ENCODE results near the gene IGSF3. TPM values are rescaled to one million over a fixed set of nuclear protein-coding genes. Genes with fewer than 3 reads are reported as not detected.
"Not testable (repeated sequence)": the region's sequence is repeated elsewhere in the genome, so short reads cannot be mapped to it uniquely, and the experiment has no call there.

Gene IGSF3
- total and polyA plus RNA-seq, 7 donors = 1.8 to 10.2 (median 5.3) TPM

DNA sequence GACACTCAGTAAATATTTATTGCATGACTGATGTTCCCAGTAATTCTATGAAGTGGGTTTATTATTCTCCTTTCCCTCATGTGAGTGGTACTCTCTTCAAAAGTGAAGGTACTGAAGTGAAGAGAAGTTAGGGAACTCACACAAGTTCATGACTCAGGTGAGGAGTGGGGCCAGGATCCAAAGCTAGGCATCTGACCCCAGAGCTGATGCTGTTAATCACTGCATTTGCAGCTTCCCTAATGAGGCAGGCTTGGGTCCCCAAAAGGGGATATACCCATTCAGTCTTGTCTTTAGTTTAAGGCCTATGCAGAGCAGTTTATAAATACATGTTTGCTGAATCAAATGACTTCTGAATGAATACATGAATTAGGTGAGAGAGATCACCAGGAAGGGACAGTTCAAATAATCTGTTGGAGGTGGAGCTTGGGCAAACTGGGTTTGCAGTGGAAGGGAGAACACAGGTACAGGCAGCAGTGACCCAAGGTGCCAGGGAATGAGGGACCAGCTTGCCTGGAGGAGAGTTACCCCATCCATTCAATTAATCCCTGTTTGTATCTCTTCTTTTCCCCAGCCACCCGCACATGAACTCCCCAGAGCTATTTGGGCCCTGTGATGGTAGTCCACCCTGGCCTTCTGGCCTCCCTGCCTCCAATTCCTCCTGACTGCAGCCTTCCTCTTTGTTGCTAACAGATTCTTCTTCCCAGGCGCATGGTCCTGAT, 98.7 kb downstream of the IGSF3 start:
- Histone ChIP-seq H3K9me3 (no peaks in the 10 kb centered on the region), H3K27ac (peak overlapping the region in 1 of 4 donors; percentile 95), H3K36me3 (no peaks in the 10 kb centered on the region), H3K27me3 (no peaks in the 10 kb centered on the region), H3K4me3 (no peak overlapping the region), H3K4me1 (peaks cover 0 to 27% (median 21%) of the 10 kb centered on the region in 4 donors)
- TF ChIP-seq CTCF (IDR thresholded peaks at IDR 0.05) = no peak
- no peak for TF ChIP-seq POLR2AphosphoS5 (IDR thresholded peaks at IDR 0.05)
- TF ChIP-seq EP300 (IDR thresholded peaks at IDR 0.05) = no peak
- TF ChIP-seq POLR2A (IDR thresholded peaks at IDR 0.05) = no peak
- DNase-seq = no peak
- intact Hi-C loops (cut with DNase I) = no loop called here
- WGBS, 2 donors = 90 to 94% methylated on average over 2 of the region's 2 CpGs

GRCh38 chr1:116567790-116568661, 99.5 kb downstream of the IGSF3 start:
- WGBS, 2 donors = 74 to 75% methylated on average over 4 of the region's 4 CpGs
- intact Hi-C loops (cut with DNase I) = no loop called here
- no peaks in the 10 kb centered on the region for H3K36me3 ChIP-seq
- no peak overlapping the region for H3K4me3 ChIP-seq
- DNase-seq = no peak
- TF ChIP-seq EP300 (IDR thresholded peaks at IDR 0.05) (no peak), POLR2AphosphoS5 (IDR thresholded peaks at IDR 0.05) (no peak), POLR2A (IDR thresholded peaks at IDR 0.05) (no peak), CTCF (IDR thresholded peaks at IDR 0.05) (no peak)
- H3K9me3 ChIP-seq = no peaks in the 10 kb centered on the region
- H3K4me1 ChIP-seq = peaks cover 0 to 27% (median 21%) of the 10 kb centered on the region in 4 donors
- H3K27me3 ChIP-seq = no peaks in the 10 kb centered on the region
- no peak overlapping the region for H3K27ac ChIP-seq

DNA sequence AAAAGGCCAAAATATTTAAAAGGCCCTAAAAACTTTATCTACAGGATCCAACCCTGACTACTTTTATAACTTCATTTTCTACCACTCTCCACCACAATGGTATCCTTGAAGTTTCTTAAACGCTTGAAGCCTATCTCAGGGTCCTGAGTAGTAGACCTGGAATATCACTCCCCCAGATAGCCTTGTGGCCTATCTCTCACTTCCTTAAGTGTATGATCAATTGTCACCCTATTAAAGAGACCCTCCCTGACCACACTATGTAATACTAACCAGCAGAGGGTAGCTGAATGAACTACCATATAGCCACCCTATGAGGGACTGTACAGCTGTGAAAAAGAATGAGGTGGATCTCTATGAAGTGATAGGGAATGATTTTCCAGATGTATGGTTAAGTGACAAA, 102.3 kb downstream of the IGSF3 start:
- Histone ChIP-seq H3K9me3 (no peaks in the 10 kb centered on the region), H3K27ac (no peak overlapping the region), H3K36me3 (no peaks in the 10 kb centered on the region), H3K4me3 (no peak overlapping the region), H3K4me1 (peaks cover 0 to 12% (median 10%) of the 10 kb centered on the region in 4 donors), H3K27me3 (no peaks in the 10 kb centered on the region)
- intact Hi-C loops (cut with DNase I) = no loop called here
- TF ChIP-seq EP300 (IDR thresholded peaks at IDR 0.05) (no peak), CTCF (IDR thresholded peaks at IDR 0.05) (no peak), POLR2AphosphoS5 (IDR thresholded peaks at IDR 0.05) (no peak), POLR2A (IDR thresholded peaks at IDR 0.05) (no peak)
- 93 to 95% methylated on average over 1 of the region's 1 CpG for WGBS, 2 donors
- no peak for DNase-seq

GRCh38 chr1:116564426-116564825, 103.1 kb downstream of the IGSF3 start:
- 85% methylated on average over 1 of the region's 1 CpG for WGBS, 2 donors
- TF ChIP-seq EP300 (IDR thresholded peaks at IDR 0.05) (no peak), POLR2AphosphoS5 (IDR thresholded peaks at IDR 0.05) (no peak), POLR2A (IDR thresholded peaks at IDR 0.05) (no peak)
- peaks cover 0 to 5% (median 4%) of the 10 kb centered on the region in 4 donors for H3K4me1 ChIP-seq

DNA sequence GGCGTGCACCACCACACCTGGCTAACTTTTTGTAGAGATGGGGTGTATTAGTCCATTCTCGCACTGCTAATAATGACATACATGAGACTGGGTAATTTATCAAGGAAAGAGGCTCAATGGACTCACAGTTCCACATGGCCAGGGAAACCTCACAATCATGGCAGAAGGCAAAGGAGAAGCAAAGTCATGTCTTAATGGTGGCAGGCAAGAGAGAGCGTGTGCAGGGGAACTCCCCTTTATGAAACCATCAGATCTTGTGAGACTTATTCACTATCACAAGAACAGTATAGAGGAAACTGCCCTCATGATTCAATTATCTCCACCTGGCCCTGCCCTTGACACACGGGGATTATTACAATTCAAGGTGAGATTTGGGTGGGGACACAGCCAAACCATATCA, 105.1 kb downstream of the IGSF3 start:
- H3K4me1 ChIP-seq; intact Hi-C loops (cut with DNase I); H3K9me3 ChIP-seq; H3K27me3 ChIP-seq; H3K36me3 ChIP-seq; H3K4me3 ChIP-seq; DNase-seq; H3K27ac ChIP-seq: not testable (repeated sequence)
- WGBS, 2 donors = 72 to 89% methylated on average over 4 of the region's 4 CpGs

More at GRCh38 chr1:116564426-116564825, 103.1 kb downstream of the IGSF3 start:
- no peaks in the 10 kb centered on the region for H3K36me3 ChIP-seq
- intact Hi-C loops (cut with DNase I) = no loop called here
- no peak overlapping the region for H3K4me3 ChIP-seq
- DNase-seq = no peak
- H3K27me3 ChIP-seq = no peaks in the 10 kb centered on the region
- H3K27ac ChIP-seq = no peak overlapping the region
- no peaks in the 10 kb centered on the region for H3K9me3 ChIP-seq

Measured in sigmoid colon (tissue), 7 donors.